GM18951 (cell line): ENCODE measurements around the gene PDK1.
"Not testable (repeated sequence)": the region's sequence is repeated elsewhere in the genome, so short reads cannot be mapped to it uniquely, and the experiment has no call there.

Experiments
- POLR2A ChIP-seq: IDR thresholded peaks from 4 replicates; pipeline ENCODE4 v1.6.1; 2011; ENCODE audit warnings: mild to moderate bottlenecking; ENCODE audit not compliant: insufficient read length, insufficient read depth; ENCODE audit errors: extremely low read depth
- in situ Hi-C: fragments of 300-500 bp; cut with MboI; formaldehyde crosslinking; loops from one replicate; pipeline ENCODE4 v1.12.0; 2022; ENCODE audit warnings: low sequenced_read_pairs, mixed read lengths, inconsistent platforms; ENCODE audit not compliant: unreplicated experiment

PDK1 gene

GRCh38 chr2:172555522-172556283 is at the start of gene PDK1:
Gene PDK1 (plus strand): TSS chr2:172556090. CDS start chr2:172556151, 61 bp downstream.
- in situ Hi-C loops: no loop called here
- peak; percentile 91 for TF ChIP-seq POLR2A

- no peak for TF ChIP-seq POLR2A
- in situ Hi-C loops: no loop called here
These were observed 48.7 kb upstream of the PDK1 start for GRCh38 chr2:172507199-172507598.

GRCh38 chr2:172510088-172510487 is 45.8 kb upstream of the PDK1 start:
- in situ Hi-C loops: no loop called here
- no peak for TF ChIP-seq POLR2A

GRCh38 chr2:172510548-172510947 is 45.3 kb upstream of the PDK1 start:
- no peak for TF ChIP-seq POLR2A
- in situ Hi-C loops: no loop called here

- no peak for TF ChIP-seq POLR2A
- in situ Hi-C loops: no loop called here
These were observed 42.9 kb upstream of the PDK1 start for GRCh38 chr2:172512810-172513523.

- in situ Hi-C loops: no loop called here
These were observed 42.4 kb upstream of the PDK1 start for GRCh38 chr2:172513524-172513900.

GRCh38 chr2:172513935-172514586 is 41.8 kb upstream of the PDK1 start:
- TF ChIP-seq POLR2A: no peak
- in situ Hi-C loops: no loop called here

More at GRCh38 chr2:172513524-172513900, 42.4 kb upstream of the PDK1 start:
- TF ChIP-seq POLR2A: no peak

- in situ Hi-C loops: no loop called here
- TF ChIP-seq POLR2A: no peak
These were observed 39.6 kb upstream of the PDK1 start for GRCh38 chr2:172516299-172516698.

- TF ChIP-seq POLR2A: no peak
- in situ Hi-C loops: no loop called here
These were observed 36.9 kb upstream of the PDK1 start for GRCh38 chr2:172518995-172519394.

GRCh38 chr2:172525601-172526000 is 30.3 kb upstream of the PDK1 start:
- TF ChIP-seq POLR2A: no peak
- in situ Hi-C loops: no loop called here

- TF ChIP-seq POLR2A: no peak
- in situ Hi-C loops: no loop called here
These were observed 24.6 kb upstream of the PDK1 start for GRCh38 chr2:172531309-172531708.

- in situ Hi-C loops: not testable (repeated sequence)
These were observed 23.4 kb upstream of the PDK1 start for GRCh38 chr2:172532461-172532860.

GRCh38 chr2:172533687-172534086 is 22.2 kb upstream of the PDK1 start:
- in situ Hi-C loops: no loop called here

GRCh38 chr2:172535119-172535518 is 20.8 kb upstream of the PDK1 start:
- in situ Hi-C loops: no loop called here
- TF ChIP-seq POLR2A: no peak

More at GRCh38 chr2:172533687-172534086, 22.2 kb upstream of the PDK1 start:
- TF ChIP-seq POLR2A: no peak

GRCh38 chr2:172537851-172538250 is 18.0 kb upstream of the PDK1 start:
- in situ Hi-C loops: not testable (repeated sequence)
